HEK293 (cell line): ENCODE results near the gene UBA3.

ENCODE experiments used
- GLIS2 ChIP-seq: fragments of 450-650 bp; formaldehyde crosslinking; IDR thresholded peaks from 2 replicates; pipeline ENCODE4 v1.5.1; 2016; ENCODE audit warnings: missing biosample characterization, missing genetic modification characterization
- PRDM1 ChIP-seq: fragments of 450-650 bp; formaldehyde crosslinking; IDR thresholded peaks from 2 replicates; pipeline ENCODE4; 2016; ENCODE audit warnings: missing biosample characterization, missing genetic modification characterization
- SP2 ChIP-seq: fragments of 450-650 bp; formaldehyde crosslinking; IDR thresholded peaks from 2 replicates; pipeline ENCODE4 v1.5.1; 2016; ENCODE audit warnings: missing biosample characterization, missing genetic modification characterization
- ZBTB48 ChIP-seq: fragments of 450-650 bp; formaldehyde crosslinking; IDR thresholded peaks from 2 replicates; pipeline ENCODE4 v1.5.1; 2016; ENCODE audit warnings: missing biosample characterization, missing genetic modification characterization
- ZNF138 ChIP-seq: fragments of 450-650 bp; formaldehyde crosslinking; IDR thresholded peaks from 2 replicates; pipeline ENCODE4 v1.5.1; 2016; ENCODE audit warnings: missing biosample characterization, missing genetic modification characterization, borderline replicate concordance
- ZNF324 ChIP-seq: fragments of 450-650 bp; formaldehyde crosslinking; IDR thresholded peaks from 2 replicates; pipeline ENCODE4 v1.5.1; 2016; ENCODE audit warnings: missing biosample characterization, missing genetic modification characterization
- ZNF423 ChIP-seq: fragments of 450-650 bp; formaldehyde crosslinking; IDR thresholded peaks from 2 replicates; pipeline ENCODE4 v1.5.1; 2016; ENCODE audit warnings: missing biosample characterization, missing genetic modification characterization
- ZNF658 ChIP-seq: fragments of 450-650 bp; formaldehyde crosslinking; IDR thresholded peaks from 2 replicates; pipeline ENCODE4; 2016; ENCODE audit warnings: missing biosample characterization, missing genetic modification characterization
- ZNF76 ChIP-seq: fragments of 450-650 bp; formaldehyde crosslinking; IDR thresholded peaks from 2 replicates; pipeline ENCODE4; 2016; ENCODE audit warnings: low read depth, missing biosample characterization, missing genetic modification characterization, borderline replicate concordance
- ZNF830 ChIP-seq: fragments of 450-650 bp; IDR thresholded peaks from 2 replicates; pipeline ENCODE4 v1.5.0; 2018; ENCODE audit warnings: missing biosample characterization, missing genetic modification characterization, low read depth, mild to moderate bottlenecking, moderate library complexity
- TF ChIP-seq, protein P1 (sequence below): fragments of 450-650 bp; formaldehyde crosslinking; optimal IDR thresholded peaks from 2 replicates; pipeline ENCODE3; 2016; ENCODE audit warnings: missing biosample characterization, mild to moderate bottlenecking, missing genetic modification characterization
- TF ChIP-seq, protein P2 (sequence below): fragments of 450-650 bp; formaldehyde crosslinking; IDR thresholded peaks from 2 replicates; pipeline ENCODE4 v1.5.1; 2016; ENCODE audit warnings: missing biosample characterization, missing genetic modification characterization
- TF ChIP-seq, protein P3 (sequence below): sonication (generic); formaldehyde crosslinking; IDR thresholded peaks from 2 replicates; pipeline ENCODE4 v1.8.1; 2022; ENCODE audit warnings: mild to moderate bottlenecking, moderate library complexity, missing genetic modification reagents
- TF ChIP-seq, protein P4 (sequence below): fragments of 450-650 bp; formaldehyde crosslinking; IDR thresholded peaks from 2 replicates; pipeline ENCODE4 v1.5.1; 2016; ENCODE audit warnings: missing biosample characterization, missing genetic modification characterization
- TF ChIP-seq, protein P5 (sequence below): fragments of 450-650 bp; formaldehyde crosslinking; IDR thresholded peaks from 2 replicates; pipeline ENCODE4 v1.5.1; 2016; ENCODE audit warnings: missing biosample characterization, missing genetic modification characterization
- TF ChIP-seq, protein P6 (sequence below): fragments of 450-650 bp; formaldehyde crosslinking; IDR thresholded peaks from 2 replicates; pipeline ENCODE4 v1.5.1; 2016; ENCODE audit warnings: missing biosample characterization, missing genetic modification characterization
- TF ChIP-seq, protein P7 (sequence below): fragments of 450-650 bp; formaldehyde crosslinking; IDR thresholded peaks from 2 replicates; pipeline ENCODE4 v1.5.1; 2016; ENCODE audit warnings: missing biosample characterization, missing genetic modification characterization, low read depth
- TF ChIP-seq, protein P8 (sequence below): fragments of 450-650 bp; formaldehyde crosslinking; IDR thresholded peaks from 2 replicates; pipeline ENCODE4 v1.5.1; 2017; ENCODE audit warnings: missing biosample characterization, missing genetic modification characterization
- TF ChIP-seq, protein P9 (sequence below): fragments of 450-650 bp; formaldehyde crosslinking; IDR thresholded peaks from 2 replicates; pipeline ENCODE4 v1.5.1; 2016; ENCODE audit warnings: missing biosample characterization, missing genetic modification characterization
- TF ChIP-seq, protein P10 (sequence below): fragments of 450-650 bp; IDR thresholded peaks from 2 replicates; pipeline ENCODE4 v1.5.1; 2018; ENCODE audit warnings: missing biosample characterization, mild to moderate bottlenecking, missing genetic modification characterization

UBA3 gene

DNA sequence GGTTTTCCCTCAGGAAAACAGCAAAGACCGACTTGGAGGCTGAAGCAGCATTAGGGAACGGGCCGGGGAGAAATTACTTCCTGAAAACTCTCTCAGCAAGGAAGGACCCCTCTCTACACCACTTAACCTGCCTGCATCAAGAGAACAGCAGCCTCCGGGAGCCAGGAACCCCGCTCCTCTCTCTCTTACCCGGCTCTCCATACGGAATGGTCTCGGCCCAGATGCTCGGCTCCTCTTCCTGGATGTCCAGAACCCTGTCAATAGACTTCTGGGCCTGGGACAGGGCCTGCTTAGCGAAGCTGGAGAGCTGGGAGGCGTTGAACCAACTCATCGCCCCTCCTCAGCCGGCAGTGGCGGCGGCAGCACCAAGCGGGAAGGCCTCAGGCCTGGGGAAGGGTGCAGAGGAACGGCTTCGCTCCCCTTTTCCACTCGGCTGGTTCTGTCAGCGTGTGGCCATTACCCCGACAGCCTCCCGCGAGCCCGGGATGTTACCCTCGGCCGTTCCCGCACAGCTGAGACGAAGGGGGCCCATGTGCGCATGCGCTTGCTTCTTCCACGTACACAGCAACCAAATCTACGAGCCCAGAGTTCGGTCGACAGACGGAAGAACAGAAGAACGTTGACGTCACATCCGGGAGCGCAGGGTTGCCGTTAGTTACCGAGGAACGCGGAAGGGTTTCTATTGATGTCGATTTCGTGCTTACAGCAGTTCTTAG, 28.3 kb downstream of the UBA3 start, which contains the start of gene TMF1 (continued):
- TF ChIP-seq ZNF830 (tag by site-specific recombination) (no peak), SP2 (tag by site-specific recombination) (peak; percentile 65), ZNF138 (tag by site-specific recombination) (no peak), ZNF76 (tag by site-specific recombination) (0 out of 2 replicates have a peak, but pooled peaks have one; percentile 23), ZNF658 (tag by site-specific recombination) (no peak), PRDM1 (tag by site-specific recombination) (no peak), ZNF423 (tag by site-specific recombination) (no peak), GLIS2 (tag by site-specific recombination) (peak; percentile 37; the same call in 1 of the 2 replicates), ZNF324 (no peak), ZBTB48 (tag by site-specific recombination) (no peak)
- TF ChIP-seq, protein P1, sequence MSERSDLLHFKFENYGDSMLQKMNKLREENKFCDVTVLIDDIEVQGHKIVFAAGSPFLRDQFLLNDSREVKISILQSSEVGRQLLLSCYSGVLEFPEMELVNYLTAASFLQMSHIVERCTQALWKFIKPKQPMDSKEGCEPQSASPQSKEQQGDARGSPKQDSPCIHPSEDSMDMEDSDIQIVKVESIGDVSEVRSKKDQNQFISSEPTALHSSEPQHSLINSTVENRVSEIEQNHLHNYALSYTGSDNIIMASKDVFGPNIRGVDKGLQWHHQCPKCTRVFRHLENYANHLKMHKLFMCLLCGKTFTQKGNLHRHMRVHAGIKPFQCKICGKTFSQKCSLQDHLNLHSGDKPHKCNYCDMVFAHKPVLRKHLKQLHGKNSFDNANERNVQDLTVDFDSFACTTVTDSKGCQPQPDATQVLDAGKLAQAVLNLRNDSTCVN (tag by site-specific recombination): peak; percentile 51
- TF ChIP-seq, protein P2, sequence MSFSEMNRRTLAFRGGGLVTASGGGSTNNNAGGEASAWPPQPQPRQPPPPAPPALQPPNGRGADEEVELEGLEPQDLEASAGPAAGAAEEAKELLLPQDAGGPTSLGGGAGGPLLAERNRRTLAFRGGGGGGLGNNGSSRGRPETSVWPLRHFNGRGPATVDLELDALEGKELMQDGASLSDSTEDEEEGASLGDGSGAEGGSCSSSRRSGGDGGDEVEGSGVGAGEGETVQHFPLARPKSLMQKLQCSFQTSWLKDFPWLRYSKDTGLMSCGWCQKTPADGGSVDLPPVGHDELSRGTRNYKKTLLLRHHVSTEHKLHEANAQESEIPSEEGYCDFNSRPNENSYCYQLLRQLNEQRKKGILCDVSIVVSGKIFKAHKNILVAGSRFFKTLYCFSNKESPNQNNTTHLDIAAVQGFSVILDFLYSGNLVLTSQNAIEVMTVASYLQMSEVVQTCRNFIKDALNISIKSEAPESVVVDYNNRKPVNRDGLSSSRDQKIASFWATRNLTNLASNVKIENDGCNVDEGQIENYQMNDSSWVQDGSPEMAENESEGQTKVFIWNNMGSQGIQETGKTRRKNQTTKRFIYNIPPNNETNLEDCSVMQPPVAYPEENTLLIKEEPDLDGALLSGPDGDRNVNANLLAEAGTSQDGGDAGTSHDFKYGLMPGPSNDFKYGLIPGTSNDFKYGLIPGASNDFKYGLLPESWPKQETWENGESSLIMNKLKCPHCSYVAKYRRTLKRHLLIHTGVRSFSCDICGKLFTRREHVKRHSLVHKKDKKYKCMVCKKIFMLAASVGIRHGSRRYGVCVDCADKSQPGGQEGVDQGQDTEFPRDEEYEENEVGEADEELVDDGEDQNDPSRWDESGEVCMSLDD (tag by site-specific recombination): no peak
- TF ChIP-seq, protein P3, sequence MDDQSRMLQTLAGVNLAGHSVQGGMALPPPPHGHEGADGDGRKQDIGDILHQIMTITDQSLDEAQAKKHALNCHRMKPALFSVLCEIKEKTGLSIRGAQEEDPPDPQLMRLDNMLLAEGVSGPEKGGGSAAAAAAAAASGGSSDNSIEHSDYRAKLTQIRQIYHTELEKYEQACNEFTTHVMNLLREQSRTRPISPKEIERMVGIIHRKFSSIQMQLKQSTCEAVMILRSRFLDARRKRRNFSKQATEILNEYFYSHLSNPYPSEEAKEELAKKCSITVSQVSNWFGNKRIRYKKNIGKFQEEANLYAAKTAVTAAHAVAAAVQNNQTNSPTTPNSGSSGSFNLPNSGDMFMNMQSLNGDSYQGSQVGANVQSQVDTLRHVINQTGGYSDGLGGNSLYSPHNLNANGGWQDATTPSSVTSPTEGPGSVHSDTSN: no peak
- TF ChIP-seq, protein P4, sequence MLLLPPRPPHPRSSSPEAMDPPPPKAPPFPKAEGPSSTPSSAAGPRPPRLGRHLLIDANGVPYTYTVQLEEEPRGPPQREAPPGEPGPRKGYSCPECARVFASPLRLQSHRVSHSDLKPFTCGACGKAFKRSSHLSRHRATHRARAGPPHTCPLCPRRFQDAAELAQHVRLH: peak; percentile 85
- TF ChIP-seq, protein P5, sequence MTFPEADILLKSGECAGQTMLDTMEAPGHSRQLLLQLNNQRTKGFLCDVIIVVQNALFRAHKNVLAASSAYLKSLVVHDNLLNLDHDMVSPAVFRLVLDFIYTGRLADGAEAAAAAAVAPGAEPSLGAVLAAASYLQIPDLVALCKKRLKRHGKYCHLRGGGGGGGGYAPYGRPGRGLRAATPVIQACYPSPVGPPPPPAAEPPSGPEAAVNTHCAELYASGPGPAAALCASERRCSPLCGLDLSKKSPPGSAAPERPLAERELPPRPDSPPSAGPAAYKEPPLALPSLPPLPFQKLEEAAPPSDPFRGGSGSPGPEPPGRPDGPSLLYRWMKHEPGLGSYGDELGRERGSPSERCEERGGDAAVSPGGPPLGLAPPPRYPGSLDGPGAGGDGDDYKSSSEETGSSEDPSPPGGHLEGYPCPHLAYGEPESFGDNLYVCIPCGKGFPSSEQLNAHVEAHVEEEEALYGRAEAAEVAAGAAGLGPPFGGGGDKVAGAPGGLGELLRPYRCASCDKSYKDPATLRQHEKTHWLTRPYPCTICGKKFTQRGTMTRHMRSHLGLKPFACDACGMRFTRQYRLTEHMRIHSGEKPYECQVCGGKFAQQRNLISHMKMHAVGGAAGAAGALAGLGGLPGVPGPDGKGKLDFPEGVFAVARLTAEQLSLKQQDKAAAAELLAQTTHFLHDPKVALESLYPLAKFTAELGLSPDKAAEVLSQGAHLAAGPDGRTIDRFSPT: no peak
- TF ChIP-seq, protein P6, sequence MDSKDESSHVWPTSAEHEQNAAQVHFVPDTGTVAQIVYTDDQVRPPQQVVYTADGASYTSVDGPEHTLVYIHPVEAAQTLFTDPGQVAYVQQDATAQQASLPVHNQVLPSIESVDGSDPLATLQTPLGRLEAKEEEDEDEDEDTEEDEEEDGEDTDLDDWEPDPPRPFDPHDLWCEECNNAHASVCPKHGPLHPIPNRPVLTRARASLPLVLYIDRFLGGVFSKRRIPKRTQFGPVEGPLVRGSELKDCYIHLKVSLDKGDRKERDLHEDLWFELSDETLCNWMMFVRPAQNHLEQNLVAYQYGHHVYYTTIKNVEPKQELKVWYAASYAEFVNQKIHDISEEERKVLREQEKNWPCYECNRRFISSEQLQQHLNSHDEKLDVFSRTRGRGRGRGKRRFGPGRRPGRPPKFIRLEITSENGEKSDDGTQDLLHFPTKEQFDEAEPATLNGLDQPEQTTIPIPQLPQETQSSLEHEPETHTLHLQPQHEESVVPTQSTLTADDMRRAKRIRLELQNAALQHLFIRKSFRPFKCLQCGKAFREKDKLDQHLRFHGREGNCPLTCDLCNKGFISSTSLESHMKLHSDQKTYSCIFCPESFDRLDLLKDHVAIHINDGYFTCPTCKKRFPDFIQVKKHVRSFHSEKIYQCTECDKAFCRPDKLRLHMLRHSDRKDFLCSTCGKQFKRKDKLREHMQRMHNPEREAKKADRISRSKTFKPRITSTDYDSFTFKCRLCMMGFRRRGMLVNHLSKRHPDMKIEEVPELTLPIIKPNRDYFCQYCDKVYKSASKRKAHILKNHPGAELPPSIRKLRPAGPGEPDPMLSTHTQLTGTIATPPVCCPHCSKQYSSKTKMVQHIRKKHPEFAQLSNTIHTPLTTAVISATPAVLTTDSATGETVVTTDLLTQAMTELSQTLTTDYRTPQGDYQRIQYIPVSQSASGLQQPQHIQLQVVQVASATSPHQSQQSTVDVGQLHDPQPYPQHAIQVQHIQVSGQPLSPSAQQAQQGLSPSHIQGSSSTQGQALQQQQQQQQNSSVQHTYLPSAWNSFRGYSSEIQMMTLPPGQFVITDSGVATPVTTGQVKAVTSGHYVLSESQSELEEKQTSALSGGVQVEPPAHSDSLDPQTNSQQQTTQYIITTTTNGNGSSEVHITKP (tag by site-specific recombination): peak; percentile 87
- TF ChIP-seq, protein P7, sequence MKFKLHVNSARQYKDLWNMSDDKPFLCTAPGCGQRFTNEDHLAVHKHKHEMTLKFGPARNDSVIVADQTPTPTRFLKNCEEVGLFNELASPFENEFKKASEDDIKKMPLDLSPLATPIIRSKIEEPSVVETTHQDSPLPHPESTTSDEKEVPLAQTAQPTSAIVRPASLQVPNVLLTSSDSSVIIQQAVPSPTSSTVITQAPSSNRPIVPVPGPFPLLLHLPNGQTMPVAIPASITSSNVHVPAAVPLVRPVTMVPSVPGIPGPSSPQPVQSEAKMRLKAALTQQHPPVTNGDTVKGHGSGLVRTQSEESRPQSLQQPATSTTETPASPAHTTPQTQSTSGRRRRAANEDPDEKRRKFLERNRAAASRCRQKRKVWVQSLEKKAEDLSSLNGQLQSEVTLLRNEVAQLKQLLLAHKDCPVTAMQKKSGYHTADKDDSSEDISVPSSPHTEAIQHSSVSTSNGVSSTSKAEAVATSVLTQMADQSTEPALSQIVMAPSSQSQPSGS (tag by site-specific recombination): peak; percentile 95
- TF ChIP-seq, protein P8, sequence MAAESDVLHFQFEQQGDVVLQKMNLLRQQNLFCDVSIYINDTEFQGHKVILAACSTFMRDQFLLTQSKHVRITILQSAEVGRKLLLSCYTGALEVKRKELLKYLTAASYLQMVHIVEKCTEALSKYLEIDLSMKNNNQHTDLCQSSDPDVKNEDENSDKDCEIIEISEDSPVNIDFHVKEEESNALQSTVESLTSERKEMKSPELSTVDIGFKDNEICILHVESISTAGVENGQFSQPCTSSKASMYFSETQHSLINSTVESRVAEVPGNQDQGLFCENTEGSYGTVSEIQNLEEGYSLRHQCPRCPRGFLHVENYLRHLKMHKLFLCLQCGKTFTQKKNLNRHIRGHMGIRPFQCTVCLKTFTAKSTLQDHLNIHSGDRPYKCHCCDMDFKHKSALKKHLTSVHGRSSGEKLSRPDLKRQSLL (tag by site-specific recombination): no peak
- TF ChIP-seq, protein P9, sequence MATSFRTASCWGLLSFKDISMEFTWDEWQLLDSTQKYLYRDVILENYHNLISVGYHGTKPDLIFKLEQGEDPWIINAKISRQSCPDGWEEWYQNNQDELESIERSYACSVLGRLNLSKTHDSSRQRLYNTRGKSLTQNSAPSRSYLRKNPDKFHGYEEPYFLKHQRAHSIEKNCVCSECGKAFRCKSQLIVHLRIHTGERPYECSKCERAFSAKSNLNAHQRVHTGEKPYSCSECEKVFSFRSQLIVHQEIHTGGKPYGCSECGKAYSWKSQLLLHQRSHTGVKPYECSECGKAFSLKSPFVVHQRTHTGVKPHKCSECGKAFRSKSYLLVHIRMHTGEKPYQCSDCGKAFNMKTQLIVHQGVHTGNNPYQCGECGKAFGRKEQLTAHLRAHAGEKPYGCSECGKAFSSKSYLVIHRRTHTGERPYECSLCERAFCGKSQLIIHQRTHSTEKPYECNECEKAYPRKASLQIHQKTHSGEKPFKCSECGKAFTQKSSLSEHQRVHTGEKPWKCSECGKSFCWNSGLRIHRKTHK (tag by site-specific recombination): no peak
- TF ChIP-seq, protein P10, sequence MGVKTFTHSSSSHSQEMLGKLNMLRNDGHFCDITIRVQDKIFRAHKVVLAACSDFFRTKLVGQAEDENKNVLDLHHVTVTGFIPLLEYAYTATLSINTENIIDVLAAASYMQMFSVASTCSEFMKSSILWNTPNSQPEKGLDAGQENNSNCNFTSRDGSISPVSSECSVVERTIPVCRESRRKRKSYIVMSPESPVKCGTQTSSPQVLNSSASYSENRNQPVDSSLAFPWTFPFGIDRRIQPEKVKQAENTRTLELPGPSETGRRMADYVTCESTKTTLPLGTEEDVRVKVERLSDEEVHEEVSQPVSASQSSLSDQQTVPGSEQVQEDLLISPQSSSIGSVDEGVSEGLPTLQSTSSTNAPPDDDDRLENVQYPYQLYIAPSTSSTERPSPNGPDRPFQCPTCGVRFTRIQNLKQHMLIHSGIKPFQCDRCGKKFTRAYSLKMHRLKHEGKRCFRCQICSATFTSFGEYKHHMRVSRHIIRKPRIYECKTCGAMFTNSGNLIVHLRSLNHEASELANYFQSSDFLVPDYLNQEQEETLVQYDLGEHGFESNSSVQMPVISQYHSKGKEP (tag by site-specific recombination): no peak
